Prostate gland (tissue), 2 donors: ENCODE data around the gene CA12. TPM values are rescaled to one million over a fixed set of nuclear protein-coding genes. Genes with fewer than 3 reads are reported as not detected.
A peak's percentile ranks its signal among the peaks of the same experiment; 100 is the strongest.

ENCODE experiments used
- DNase-seq: peaks from one replicate; pipeline ENCODE4 v3.0.0-alpha.2; 2019; ENCODE audit warnings: low spot score
- H3K27ac ChIP-seq, 2 donors: fragments of 200-600 bp; sonication (generic); 2 replicates each; pipeline ENCODE4 v1.5.1; 2017 to 2019
- H3K27me3 ChIP-seq: fragments of 200-600 bp; sonication (generic); replicated peaks from 2 replicates; pipeline ENCODE4 v1.5.1; 2019; ENCODE audit not compliant: insufficient read depth
- H3K36me3 ChIP-seq, 2 donors: fragments of 200-600 bp; sonication (generic); 1 replicate in 1 of 2; 2 replicates in 1 of 2; pipeline versions ENCODE4 v1.5.1 to v1.8.1; 2017 to 2019
- H3K4me1 ChIP-seq: fragments of 200-600 bp; sonication (generic); replicated peaks from 2 replicates; pipeline ENCODE4 v1.5.1; 2019
- H3K4me3 ChIP-seq, 2 donors: fragments of 200-600 bp; sonication (generic); 2 replicates each; pipeline ENCODE4 v1.5.1; 2017 to 2019
- H3K9me3 ChIP-seq: fragments of 200-600 bp; sonication (generic); 2 replicates; pipeline ENCODE4 v1.5.1; 2017
- POLR2A ChIP-seq: fragments of 450-650 bp; IDR thresholded peaks from one replicate; pipeline ENCODE4 v1.6.1; 2016; ENCODE audit warnings: antibody characterized with exemption, mild to moderate bottlenecking
- POLR2AphosphoS5 ChIP-seq: sonication (generic); formaldehyde crosslinking; IDR thresholded peaks from one replicate; pipeline ENCODE4 v1.6.1; 2017; ENCODE audit warnings: antibody characterized with exemption
- WGBS: methylation state at CpG from one replicate; pipeline ENCODE4 v1.1.5; 2018; 5-methylcytosine and 5-hydroxymethylcytosine counted together
- intact Hi-C: fragments of 100-400 bp; cut with DNase I; formaldehyde crosslinking; loops from one replicate; pipeline ENCODE4 v1.14.2; 2022
- total RNA-seq, 2 donors: library from RNA; depleted of rRNA; stranded (reverse); fragments of >200 nt; gene quantifications; one replicate each; pipeline ENCODE4 v1.1.0, GENCODE V29; 2016
- TF ChIP-seq, protein P1 (sequence below), 4 experiments: fragments of 200-600 bp in 2 of 4; fragments of 450-650 bp in 2 of 4; sonication (generic) in 2 of 4; IDR thresholded peaks; 1 replicate in 3 of 4; 2 replicates in 1 of 4; pipeline ENCODE4 v1.5.1; 2016 to 2019; ENCODE audit warnings: antibody characterized with exemption in 4 of 4, mild to moderate bottlenecking in 2 of 4, moderate library complexity in 2 of 4

Gene CA12
- total RNA-seq, 2 donors from 2014 or later: 3.0 to 9.5 TPM

DNA sequence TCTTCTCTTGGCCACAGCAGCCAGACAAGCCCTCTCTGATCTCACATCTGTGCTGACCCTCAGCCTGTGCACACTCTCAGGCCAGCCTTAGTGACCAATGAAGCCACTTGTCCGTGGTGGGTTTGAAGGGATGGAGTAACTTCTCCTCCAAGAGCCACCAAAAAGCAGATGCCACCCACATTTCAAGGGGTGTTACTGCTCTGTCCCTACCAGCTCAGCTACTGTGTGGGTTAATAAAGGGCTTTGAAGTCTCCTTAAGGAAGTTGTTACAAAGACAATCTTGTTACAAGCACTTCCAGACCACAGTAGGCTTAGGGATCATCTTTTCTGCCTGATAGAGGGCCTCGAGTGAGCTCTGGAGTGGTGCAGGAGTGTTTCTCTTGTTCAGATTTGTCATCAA, 3.3 kb upstream of the CA12 start:
- 78% methylated on average over 2 of the region's 2 CpGs for WGBS
- H3K4me1 ChIP-seq: no peaks in the 10 kb centered on the region
- H3K4me3 ChIP-seq: no peak overlapping the region
- no peaks in the 10 kb centered on the region for H3K27me3 ChIP-seq
- intact Hi-C loops: no loop called here
- DNase-seq: no peak
- H3K27ac ChIP-seq: no peak overlapping the region
- H3K36me3 ChIP-seq: no peaks in the 10 kb centered on the region
- no peaks in the 10 kb centered on the region for H3K9me3 ChIP-seq
- no peak for TF ChIP-seq POLR2A
- TF ChIP-seq, protein P1, sequence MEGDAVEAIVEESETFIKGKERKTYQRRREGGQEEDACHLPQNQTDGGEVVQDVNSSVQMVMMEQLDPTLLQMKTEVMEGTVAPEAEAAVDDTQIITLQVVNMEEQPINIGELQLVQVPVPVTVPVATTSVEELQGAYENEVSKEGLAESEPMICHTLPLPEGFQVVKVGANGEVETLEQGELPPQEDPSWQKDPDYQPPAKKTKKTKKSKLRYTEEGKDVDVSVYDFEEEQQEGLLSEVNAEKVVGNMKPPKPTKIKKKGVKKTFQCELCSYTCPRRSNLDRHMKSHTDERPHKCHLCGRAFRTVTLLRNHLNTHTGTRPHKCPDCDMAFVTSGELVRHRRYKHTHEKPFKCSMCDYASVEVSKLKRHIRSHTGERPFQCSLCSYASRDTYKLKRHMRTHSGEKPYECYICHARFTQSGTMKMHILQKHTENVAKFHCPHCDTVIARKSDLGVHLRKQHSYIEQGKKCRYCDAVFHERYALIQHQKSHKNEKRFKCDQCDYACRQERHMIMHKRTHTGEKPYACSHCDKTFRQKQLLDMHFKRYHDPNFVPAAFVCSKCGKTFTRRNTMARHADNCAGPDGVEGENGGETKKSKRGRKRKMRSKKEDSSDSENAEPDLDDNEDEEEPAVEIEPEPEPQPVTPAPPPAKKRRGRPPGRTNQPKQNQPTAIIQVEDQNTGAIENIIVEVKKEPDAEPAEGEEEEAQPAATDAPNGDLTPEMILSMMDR (IDR thresholded peaks at IDR 0.05): no peak
- TF ChIP-seq POLR2AphosphoS5: no peak

DNA sequence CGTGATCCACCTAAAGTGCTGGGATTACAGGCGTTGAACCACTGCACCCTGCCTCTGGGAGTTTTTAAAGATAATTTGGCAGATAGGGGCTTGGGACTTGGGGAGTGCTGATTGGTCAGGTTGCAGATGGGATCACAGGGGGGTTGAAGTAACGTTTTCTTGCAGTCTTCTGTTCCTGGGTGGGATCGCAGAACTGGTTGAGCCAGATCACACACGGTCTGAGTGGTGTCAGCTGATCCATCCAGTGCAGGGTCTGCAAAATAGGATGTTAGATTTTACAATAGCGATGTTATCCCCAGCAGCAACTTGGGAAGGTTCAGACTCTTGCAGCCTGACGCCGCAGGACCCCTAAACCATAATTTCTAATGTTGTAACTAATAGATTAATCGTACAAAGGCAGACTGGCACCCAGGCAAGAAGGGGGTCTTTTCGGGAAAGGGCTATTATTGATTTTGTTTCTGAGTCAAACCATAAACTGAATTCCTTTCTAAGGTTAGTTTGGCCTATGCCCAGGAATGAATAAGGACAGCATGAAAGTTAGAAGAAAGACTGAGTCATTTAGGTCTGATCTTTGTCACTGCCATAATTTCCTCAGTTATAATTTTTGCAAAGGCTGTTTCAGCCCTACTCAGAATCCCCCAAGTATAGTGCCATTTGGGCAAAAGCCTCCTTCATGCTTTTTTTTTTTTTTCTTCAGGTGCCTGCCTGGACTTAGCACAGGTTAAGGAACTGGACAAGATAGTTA, 1.5 kb upstream of the CA12 start:
- DNase-seq: no peak
- WGBS: 64% methylated on average over 10 of the region's 10 CpGs
- Histone ChIP-seq H3K27ac (no peak overlapping the region), H3K4me3 (no peak overlapping the region), H3K9me3 (no peaks in the 10 kb centered on the region), H3K36me3 (no peaks in the 10 kb centered on the region), H3K4me1 (no peaks in the 10 kb centered on the region), H3K27me3 (no peaks in the 10 kb centered on the region)
- intact Hi-C loops: no loop called here
- TF ChIP-seq POLR2AphosphoS5: no peak

DNA sequence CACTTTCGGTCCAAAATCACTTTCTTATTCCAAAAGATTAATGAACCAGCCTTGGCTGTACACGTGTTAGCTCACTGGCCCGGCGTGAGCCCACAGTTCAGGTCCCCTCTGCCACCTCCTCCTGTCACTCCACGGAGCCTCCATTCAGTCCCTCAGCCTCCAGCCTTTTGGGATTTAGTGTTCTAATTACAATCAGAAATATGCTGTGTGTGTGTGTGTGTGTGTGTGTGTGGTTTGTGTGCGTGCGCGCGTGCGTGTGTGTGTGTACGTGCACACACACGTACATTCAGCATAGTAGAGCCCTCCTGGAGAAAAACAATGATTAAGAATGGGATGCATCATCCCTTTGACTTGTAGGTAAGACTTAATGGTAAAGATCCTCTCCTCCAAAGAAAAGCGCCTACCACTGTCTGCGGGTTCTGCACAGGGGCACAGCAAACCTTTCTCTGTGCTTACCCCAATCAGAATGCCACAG, 801 bp downstream of the CA12 start:
- H3K27ac ChIP-seq: no peak overlapping the region
- no peaks in the 10 kb centered on the region for H3K36me3 ChIP-seq
- H3K4me1 ChIP-seq: no peaks in the 10 kb centered on the region
- H3K4me3 ChIP-seq: peak overlapping the region; percentile 26 to 46
- 37% methylated on average over 14 of the region's 14 CpGs for WGBS
- H3K9me3 ChIP-seq: no peaks in the 10 kb centered on the region
- H3K27me3 ChIP-seq: no peaks in the 10 kb centered on the region
- TF ChIP-seq POLR2A (no peak), POLR2AphosphoS5 (no peak)
- TF ChIP-seq, protein P1 (IDR thresholded peaks at IDR 0.05): no peak
- no peak for DNase-seq
- intact Hi-C loops: no loop called here

DNA sequence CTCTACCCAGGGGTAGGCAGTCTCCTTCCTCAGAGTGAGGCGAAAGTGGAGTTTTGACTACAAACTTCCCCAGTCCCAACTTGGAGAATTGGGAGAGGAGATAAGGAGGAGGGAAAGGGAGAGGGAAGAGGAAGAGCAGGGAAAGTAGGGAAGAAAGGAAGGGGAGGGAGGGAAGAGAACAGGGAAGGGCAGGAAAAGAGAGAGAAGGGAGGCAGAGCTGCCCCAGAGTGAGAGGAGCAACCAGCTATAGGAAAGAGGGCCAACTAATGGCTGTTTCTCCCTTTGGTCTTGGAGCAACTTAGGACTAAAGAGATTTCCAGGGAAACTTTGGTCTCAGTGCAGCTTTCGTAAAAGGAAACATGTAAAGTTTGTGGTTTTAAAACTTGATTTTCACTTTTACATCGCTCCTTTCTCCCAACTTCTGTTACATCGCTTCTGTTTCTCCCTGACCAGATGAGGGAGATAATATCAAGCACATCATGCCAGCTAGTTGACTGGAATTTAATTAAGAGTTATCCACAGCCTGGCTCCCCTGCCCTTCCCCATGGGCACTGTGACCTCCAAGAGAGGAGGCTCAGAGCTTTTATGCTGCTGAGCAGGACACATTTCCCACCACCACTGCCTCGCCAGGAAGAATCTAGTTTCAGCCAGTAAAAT, 1.4 kb downstream of the CA12 start:
- no peaks in the 10 kb centered on the region for H3K36me3 ChIP-seq
- H3K4me3 ChIP-seq: no peak overlapping the region
- DNase-seq: no peak
- H3K4me1 ChIP-seq: no peaks in the 10 kb centered on the region
- H3K27me3 ChIP-seq: no peaks in the 10 kb centered on the region
- no peak overlapping the region for H3K27ac ChIP-seq
- H3K9me3 ChIP-seq: no peaks in the 10 kb centered on the region
- 50% methylated on average over 5 of the region's 5 CpGs for WGBS
- intact Hi-C loops: no loop called here
- TF ChIP-seq POLR2AphosphoS5 (no peak), POLR2A (no peak)
- TF ChIP-seq, protein P1 (IDR thresholded peaks at IDR 0.05): no peak

DNA sequence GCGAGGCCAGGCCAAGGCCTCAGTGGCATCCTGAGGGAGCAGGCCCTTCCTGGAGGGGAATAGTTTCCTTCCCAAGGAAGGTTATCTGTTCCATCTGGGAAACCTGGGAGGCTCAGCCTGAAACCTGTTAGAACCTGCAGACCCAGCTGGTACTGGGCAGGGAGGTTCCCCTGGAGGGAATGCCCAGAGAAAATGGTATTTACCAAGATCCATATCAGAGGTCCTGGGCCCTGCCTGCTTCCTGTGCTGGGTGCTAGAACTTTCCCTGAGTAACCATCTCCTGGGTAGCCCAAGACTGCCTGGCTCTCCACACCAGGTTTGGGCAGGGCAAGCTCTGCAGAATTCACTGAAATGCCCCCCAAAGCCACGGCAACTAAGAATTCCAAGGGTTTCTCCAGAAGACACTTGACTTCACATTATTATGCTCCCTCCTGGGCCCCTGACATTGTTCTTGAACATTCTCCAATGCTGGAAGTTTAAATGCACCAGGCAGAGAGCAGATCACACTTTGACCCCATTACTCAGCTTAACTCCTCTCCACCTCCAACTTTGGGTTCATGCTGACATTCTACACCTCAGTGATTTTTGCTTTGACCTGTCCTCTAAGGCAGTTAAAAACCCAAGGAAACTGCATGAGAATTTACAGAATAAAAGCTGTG, 2.0 kb downstream of the CA12 start:
- Histone ChIP-seq H3K27ac (no peak overlapping the region), H3K4me3 (no peak overlapping the region), H3K9me3 (no peaks in the 10 kb centered on the region), H3K36me3 (no peaks in the 10 kb centered on the region), H3K4me1 (peaks cover 3% of the 10 kb centered on the region), H3K27me3 (no peaks in the 10 kb centered on the region)
- intact Hi-C loops: no loop called here
- 72% methylated on average over 2 of the region's 2 CpGs for WGBS
- TF ChIP-seq POLR2A (no peak), POLR2AphosphoS5 (peak; percentile 34)
- peak; percentile 45 for DNase-seq
